ENCODE data around the gene ATP2C2.

The ATP2C2 gene

DNA sequence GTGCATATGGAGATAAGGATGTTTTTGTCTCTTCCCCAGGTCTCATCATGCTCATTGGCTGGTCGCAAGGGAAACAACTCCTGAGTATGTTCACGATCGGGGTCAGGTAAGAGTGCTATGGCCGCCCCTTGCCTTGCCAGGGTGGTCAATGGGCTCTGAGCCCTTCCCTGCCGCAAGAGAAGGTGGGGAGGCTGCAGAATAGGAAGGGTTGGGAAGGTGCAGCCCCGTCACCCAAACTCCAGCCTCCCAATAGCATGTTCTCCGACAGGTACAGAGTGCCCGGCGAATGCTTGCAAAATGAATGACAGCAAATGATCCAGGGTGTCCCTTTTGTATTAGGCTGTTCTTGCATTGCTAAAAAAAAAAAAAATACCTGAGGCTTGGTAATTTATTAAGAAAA lies 57.4 kb downstream of the ATP2C2 start:
- H3K27ac ChIP-seq = no peak overlapping the region
- TF ChIP-seq CTCF (conservative IDR thresholded peaks at IDR 0.05) (no peak), ZFX (IDR thresholded peaks at IDR 0.05) (no peak)

- TF ChIP-seq CTCF (conservative IDR thresholded peaks at IDR 0.05) = no peak
- TF ChIP-seq ZFX (IDR thresholded peaks at IDR 0.05) = no peak
- H3K27ac ChIP-seq = no peak overlapping the region
These were observed 58.5 kb downstream of the ATP2C2 start for GRCh38 chr16:84426804-84427203.

- H3K27ac ChIP-seq = no peak overlapping the region
- TF ChIP-seq CTCF (conservative IDR thresholded peaks at IDR 0.05) (no peak), ZFX (IDR thresholded peaks at IDR 0.05) (no peak)
These were observed 59.2 kb downstream of the ATP2C2 start for GRCh38 chr16:84427553-84427952.

GRCh38 chr16:84430860-84431259 lies 62.5 kb downstream of the ATP2C2 start:
- no peak overlapping the region for H3K27ac ChIP-seq
- no peak for TF ChIP-seq CTCF (conservative IDR thresholded peaks at IDR 0.05)
- no peak for TF ChIP-seq ZFX (IDR thresholded peaks at IDR 0.05)

GRCh38 chr16:84434800-84435199 lies 66.5 kb downstream of the ATP2C2 start:
- no peak overlapping the region for H3K27ac ChIP-seq
- no peak for TF ChIP-seq CTCF (conservative IDR thresholded peaks at IDR 0.05)

GRCh38 chr16:84436196-84436595 lies 67.9 kb downstream of the ATP2C2 start:
- TF ChIP-seq CTCF (conservative IDR thresholded peaks at IDR 0.05) (no peak), ZFX (IDR thresholded peaks at IDR 0.05) (no peak)
- H3K27ac ChIP-seq = no peak overlapping the region

- no peak overlapping the region for H3K27ac ChIP-seq
- TF ChIP-seq CTCF (conservative IDR thresholded peaks at IDR 0.05) (no peak), ZFX (IDR thresholded peaks at IDR 0.05) (no peak)
These were observed 70.8 kb downstream of the ATP2C2 start for GRCh38 chr16:84438971-84439696.

All from C4-2B (cell line).